Activated CD8-positive, alpha-beta memory T cell treated with anti-CD3 and anti-CD28 coated beads for 4 hours (primary cell): ENCODE measurements around the gene KRT9.
"Not testable (repeated sequence)": the region's sequence is repeated elsewhere in the genome, so short reads cannot be mapped to it uniquely, and the experiment has no call there.

Source experiments
- DNase-seq, 2 donors: peaks; one replicate each; pipeline ENCODE4 v3.0.0-alpha.2; 2020; ENCODE audit warnings: low read depth in 2 of 2

Gene KRT9, protein sequence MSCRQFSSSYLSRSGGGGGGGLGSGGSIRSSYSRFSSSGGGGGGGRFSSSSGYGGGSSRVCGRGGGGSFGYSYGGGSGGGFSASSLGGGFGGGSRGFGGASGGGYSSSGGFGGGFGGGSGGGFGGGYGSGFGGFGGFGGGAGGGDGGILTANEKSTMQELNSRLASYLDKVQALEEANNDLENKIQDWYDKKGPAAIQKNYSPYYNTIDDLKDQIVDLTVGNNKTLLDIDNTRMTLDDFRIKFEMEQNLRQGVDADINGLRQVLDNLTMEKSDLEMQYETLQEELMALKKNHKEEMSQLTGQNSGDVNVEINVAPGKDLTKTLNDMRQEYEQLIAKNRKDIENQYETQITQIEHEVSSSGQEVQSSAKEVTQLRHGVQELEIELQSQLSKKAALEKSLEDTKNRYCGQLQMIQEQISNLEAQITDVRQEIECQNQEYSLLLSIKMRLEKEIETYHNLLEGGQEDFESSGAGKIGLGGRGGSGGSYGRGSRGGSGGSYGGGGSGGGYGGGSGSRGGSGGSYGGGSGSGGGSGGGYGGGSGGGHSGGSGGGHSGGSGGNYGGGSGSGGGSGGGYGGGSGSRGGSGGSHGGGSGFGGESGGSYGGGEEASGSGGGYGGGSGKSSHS

DNA sequence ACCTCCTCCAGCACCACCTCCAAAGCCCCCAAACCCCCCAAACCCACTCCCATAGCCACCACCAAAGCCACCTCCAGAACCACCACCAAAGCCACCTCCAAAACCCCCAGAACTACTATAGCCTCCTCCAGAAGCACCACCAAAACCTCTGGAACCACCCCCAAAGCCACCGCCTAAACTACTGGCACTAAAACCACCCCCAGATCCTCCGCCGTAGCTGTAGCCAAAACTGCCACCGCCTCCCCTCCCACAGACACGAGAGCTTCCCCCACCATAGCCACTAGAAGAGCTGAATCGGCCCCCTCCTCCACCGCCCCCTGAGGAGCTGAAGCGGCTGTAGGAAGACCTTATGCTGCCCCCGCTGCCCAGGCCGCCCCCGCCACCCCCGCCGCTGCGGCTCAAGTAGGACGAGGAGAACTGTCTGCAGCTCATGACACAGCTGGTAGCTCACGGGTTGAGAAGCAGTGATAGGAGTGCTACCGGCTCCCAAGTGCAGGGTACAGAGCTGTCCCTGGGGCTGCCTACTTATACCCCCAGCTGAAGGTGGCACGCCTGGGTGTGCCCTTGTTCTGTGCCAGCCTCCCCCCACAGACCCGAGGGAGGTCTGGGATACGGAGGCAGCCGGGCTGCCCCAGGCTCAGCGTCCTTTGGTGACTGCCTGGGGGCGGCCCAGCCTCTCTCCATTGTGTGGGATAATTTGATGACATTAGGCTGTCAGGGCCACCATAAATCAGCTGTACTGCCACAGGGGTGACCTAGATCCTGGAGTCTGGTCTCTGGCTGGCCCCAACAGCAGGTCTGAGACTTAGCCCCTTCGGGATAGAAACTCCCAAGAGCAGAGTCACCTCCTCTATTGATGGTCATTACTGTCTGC lies at the start of gene KRT9:
Gene KRT9 (minus strand): TSS at position 499 of the 874 bp plus-strand sequence. CDS start 67 bp downstream, at position 432.
- DNase-seq, result no peak

DNA sequence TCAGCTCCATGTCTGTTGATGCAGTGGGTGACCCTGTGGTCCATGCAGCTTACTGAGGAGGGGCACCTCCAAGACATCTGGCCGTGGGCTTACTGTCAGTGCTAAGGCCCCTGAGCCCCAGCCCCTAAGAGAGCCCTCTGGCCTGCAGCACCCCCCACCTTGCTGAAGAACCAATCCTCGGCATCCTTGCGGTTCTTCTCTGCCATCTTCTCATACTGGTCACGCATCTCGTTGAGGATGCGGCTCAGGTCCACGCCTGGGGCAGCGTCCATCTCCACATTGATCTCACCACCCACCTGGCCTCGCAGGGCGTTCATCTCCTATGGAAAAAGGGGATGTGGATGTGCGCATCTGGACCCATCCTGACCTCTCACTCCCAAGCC lies 49.6 kb upstream of the KRT9 start:
- not testable (repeated sequence) for DNase-seq

DNA sequence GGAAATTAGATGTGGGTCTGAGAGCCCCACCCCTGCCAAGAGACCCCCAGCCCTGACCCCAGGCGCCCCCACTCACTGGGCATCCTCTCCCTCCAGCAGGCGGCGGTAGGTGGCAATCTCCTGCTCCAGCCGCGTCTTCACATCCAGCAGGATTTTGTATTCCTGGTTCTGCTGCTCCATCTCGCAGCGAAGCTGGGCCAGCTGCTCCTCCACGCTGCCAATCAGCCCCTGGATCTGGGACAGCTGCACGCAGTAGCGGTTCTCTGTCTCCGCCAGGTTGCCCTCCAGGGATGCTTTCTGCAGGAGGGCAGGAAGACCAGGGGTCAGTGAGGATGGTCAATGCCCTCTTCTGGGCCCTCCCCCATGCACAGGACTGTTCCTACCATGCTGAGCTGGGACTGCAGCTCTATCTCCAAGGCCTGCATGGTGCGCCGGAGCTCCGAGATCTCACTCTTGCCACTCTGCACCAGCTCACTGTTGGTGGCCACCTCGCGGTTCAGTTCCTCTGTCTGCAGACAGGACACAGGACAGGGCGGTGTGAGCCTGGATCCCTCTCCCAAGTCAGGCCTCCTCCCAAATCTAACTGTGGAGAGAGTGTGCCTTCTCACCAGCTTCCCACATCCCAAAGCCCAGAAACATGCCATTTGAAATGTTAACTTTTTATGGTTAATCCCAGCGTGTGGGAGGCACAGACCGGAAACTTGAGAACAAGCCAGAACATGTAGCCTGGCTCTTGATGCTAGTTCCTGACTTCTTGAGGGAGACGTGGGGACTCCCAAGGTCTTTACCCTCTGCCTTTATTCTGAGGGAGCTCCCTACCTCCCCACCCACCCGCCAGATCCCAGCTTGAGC lies 49.0 kb upstream of the KRT9 start:
- no peak for DNase-seq

DNA sequence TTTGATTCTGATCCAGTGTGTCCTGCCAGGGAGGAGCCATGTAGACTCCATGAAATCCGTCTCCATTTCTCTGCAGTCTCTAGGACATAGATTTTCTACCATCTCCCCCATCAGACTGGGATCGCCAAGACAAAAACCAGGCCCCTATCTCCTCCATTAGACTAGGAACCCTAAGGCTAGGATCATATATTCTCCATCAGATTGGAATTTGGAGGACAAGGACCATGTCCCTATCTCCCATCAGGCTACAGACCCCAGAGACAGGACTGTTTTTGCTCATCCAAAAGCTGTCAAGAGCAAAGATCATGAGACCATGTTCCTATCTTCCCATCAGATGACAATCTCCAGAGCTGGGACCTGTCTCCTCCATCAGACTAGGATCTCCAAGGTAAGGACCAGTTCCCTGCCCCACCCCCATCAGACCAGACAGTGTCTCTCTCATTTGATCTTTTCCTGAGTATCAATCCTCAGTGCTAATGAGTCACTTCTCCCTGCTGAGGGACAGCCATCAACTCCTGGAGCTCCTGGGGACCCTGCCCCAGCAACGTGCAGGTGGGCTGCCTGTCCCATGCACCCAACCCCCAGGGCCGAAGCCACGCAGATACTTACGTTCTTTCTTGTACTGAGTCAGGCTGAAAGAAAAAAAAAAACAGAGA lies 48.2 kb upstream of the KRT9 start:
- DNase-seq, result not testable (repeated sequence)

DNA sequence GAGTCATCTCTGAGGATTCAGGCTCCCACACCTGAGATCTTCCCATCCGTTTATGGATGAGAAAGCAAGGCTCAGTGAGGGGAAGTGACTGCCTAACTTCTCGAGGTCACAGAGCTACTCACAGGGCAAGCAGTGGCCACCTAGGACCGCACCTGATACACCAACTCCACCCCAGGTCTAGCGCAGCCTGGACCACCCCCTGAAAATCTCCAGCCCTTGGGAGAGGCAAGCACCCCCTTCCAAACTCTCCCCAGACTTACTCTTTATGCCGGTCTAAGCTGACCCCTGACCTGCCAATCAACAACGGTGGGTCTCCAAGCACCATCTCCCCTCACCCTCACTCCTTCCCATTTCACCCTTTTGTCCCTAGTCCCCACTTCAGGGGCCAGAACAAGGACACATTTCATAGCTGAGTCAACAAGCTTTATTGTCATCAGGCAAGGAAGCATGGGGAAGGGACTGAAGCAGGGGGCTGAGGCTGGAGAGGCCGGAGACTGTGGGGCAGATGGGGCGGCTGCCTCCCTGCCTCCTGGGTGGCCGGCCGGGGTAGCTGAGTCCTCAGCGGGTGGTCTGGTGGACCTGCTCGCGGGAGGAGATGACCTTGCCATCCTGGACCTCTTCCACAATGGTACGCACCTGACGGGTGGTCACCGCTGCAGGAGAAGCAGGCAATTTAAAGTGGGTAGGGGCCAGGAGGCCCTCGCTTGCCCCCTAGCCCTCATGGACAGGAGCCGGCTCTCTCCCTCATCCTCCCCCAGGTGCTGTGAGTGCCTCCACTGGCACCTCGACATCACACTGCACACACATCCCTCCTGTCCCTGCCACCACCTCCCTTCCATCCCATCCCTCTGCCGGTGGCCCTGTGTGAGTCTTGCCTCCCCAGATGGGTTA lies 47.4 kb upstream of the KRT9 start:
- no peak for DNase-seq

DNA sequence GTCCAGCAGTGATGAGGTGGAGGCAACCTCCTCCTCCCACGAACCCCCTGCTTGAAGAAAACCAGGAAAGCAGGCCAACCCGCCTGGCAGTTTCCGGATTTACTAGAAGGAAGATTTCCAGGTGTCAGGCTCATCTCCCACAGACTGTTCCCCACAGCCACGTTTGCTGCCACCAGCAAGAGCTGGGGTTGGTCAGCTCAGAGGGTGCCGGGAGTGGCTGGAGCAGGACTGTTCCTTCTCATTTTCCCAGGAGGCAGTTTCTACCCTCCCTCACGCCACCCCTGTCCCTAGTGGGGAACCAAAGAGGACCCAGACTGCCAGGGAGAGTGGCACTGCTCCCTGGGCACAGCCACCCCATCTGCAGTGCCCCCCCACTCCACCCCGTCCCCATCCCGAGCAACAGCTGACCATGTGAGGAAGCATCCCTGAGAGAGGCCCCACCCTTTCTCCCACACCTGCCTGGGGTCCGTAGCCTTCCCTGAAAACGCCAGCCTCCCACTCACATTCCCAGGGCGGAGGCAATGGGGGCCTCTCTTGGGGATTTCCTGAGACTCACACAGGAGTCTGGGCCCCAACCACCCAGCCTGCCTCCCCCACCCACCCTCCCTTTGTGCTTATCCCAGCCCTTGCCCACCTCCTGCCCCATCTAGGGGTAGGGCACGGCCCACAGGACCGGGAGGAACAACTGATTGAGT lies 46.6 kb upstream of the KRT9 start:
- DNase-seq, result no peak

DNA sequence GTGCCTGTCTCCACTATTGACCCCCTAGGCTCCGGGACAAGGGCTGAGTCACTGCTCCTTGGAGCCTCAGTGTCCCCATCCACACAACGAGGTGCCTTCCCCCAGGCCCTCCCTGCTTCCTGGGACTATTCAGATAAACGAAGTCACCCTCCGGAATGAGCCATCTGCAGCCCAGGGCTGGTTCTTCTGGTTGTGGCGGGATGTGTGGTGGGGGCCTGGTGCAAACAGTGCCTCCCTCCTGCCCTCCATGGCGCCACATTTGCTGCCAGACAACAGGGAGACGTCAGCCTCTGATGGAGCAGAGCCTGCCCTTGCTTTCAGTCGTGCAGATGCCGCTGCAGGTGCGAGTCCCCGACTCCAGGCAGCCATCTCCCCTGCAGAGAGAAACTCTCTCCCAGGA lies 45.8 kb upstream of the KRT9 start:
- DNase-seq, result no peak

DNA sequence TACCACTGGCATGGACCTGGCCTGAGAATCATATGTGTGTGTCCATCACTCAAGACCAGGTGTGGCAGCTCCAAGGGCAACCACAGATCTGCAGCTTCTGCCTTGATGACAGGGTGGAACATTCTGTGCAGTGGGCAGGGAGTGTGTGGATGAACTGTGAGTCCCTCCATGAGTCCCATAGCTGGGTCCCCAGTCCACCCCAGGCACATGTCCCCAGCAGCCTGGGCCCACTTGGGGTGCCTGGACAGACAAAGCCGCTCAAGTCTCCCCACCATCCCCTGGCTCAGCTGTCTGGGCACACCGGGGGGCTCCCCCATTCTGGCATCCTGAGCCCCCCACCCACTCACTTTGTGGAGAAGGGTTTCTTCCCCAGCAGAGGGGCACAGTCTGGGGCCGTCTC lies 45.3 kb upstream of the KRT9 start:
- no peak for DNase-seq

DNA sequence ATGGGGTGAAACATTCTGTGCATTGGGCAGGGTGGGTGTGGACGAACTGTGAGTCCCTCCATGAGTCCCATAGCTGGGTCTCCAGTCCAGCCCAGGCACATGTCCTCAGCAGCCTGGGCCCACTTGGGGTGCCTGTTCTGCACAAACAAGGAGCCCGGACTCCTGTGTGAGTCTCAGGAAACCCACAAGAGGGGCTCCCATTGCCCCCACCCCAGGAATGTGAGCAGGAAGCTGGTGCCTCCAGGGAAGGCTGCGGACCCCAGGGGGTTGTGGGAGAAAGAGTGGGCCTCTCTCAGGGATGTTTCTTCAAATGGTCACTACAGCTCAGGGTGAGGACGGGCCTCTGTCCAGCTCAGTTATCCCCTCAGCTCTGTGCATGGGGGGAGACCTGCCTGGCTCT lies 44.6 kb upstream of the KRT9 start:
- DNase-seq, result not testable (repeated sequence)

DNA sequence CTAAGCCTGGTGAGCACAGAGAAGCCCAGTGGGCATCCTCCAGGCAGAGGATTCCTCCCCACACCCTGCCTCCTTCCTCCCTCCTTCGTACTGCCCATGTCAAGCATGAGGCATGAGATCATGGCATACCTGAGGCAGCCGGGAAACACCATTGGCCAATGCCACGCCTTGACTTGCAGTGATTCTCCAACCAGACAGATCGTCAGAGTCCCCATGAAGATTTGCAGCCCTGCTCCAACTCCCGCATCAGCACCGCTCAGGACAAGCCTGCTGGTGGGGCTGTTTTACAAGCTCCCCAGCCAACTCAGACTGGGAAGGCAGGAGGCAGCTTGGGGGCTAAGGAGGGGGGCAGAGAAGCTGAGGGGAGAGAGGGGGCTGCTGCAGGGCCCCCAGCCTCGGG lies 43.6 kb upstream of the KRT9 start:
- no peak for DNase-seq

DNA sequence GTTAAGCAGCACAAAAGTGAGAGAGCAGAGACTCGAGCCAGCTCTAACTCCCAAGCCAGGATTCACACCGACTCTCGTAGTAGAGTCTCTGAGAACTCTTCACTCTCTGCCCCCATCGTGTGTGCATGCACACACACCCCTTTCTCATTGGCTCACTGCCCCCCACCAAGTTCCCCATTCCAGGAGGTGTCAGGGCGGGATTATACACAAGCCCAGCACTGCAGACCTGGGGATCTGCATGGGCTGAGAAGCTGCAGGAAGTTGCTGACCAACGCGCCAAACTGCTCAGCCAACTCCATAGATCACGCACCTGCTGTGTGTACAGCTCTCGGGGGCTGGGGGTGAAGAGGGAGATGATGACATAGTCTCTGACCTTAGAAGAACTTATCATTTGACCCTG lies 42.9 kb upstream of the KRT9 start:
- not testable (repeated sequence) for DNase-seq

DNA sequence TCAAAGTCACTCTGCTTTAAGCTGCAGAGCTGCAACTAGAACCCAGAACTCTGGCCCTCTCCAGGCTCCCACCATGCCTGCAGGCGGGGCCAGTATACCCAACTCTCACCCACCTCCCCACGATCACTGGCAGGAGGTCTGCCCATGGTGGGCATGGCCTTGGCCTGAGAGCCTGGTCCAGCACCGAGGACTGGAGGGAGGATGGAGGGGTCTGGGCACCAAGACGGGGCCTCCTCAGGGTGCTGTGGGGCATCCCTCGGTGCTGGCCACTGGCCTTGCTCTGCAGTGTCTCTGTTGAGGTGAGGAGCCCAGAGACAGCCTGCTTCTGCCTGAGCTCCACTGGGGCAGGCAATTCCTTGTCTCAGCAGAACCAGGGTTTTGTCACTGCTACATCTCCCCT lies 42.2 kb upstream of the KRT9 start:
- no peak for DNase-seq

DNA sequence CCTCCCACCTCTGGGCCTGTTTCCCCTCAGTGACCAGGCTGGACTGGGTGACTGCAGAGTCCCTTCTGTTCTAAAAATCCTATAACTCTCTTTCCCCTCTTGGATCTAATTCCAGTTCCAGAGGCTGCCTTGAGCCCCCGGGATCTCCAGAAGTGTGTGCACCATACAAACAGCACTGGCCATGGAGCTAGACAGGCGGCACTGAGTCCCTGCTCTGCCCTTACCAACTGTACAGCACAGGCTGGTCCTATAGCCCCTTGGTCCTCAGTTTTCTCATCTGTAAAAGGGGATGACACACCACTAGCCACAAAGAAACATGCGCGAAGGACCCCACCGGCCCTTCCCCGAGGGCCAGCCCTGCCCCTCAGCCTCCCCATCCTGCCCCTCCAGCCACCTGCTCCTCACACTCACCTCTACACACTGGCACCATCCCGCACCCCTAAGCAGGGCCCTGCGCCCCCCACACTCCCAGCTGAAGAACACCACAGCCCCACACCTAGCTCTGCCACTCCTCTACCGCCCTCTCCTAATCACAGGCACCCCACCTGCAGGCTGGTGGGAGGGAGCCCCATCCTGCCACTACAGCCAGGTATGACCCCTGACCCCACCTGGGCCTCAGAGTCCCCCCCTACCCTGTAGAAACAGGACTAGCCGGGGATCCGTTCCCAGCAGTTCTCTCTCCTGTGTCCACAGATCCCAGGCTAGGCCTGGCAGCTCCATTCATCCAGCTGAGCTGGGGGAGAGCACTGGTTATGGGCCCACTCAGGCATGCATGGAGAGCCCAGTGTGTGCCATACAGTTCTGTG lies 41.6 kb upstream of the KRT9 start:
- DNase-seq, result no peak

DNA sequence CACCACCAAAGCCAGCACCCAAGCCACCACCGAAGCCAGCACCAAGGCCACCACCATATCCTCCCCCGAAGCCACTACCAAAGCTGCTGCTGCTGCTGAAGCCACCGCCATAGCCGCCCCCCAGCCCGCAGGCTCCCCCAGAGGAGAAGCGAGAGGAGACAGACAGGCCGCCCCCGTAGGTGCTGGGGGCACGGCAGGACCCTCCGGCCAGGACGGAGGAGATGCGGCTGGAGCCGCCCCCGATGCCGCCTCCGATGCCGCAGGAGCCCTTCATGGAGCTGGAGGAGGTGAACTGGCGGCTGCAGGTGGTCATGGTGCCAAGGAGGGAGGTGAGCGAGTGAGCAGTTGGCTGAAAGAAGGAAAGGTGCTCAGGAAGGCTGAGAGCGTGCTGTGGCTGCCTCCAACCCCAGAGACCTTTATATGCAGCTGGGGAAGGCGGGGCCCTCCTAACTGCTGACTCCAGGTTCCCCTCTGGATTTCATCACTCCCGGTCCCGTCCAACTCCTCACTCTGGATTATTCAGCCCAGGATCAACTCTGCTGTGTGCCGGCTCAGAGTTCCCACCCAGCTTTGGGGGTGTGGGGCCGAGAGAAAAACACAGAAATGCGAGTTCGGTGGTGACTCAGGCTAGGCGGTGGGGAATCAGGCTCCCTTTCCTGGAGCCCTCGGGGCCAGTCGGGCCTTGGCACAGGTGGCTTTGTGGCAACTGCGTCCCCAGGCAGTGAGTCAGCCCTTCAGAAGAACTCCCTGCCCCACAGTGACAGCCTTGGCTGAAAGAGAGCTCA lies 40.7 kb upstream of the KRT9 start, which contains the start of gene KRT16:
Gene KRT16 (minus strand): TSS at position 392 of the 785 bp plus-strand sequence. CDS start 79 bp downstream, at position 313.
- not testable (repeated sequence) for DNase-seq

DNA sequence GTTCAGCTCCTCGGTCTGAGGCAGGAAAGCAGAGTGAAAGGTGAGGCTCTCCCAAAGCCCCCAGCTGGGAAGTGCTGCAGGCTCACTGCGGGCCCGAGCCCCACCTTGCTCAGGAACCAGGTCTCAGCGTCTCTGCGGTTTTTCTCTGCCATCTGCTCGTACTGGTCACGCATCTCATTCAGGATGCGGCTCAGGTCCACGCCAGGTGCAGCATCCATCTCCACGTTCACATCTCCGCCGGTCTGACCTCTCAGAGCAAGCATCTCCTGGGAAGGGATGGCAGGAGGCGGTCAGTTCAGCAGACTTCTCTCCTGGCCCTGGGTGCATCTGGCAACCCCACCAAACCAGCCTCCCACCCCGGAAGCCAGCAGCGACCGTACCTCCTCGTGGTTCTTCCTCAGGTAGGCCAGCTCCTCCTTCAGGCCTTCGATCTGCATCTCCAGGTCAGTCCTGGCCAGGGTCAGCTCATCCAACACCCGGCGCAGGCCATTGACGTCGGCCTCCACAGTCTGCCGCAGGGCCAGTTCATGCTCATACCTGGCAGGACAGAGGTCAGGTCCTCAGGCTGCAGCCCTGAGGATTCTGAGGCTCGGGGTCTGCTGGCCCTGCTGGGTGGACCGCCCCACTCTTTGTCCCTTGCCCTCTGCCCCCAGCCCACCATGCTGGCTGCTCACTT lies 39.2 kb upstream of the KRT9 start:
- DNase-seq, result no peak

DNA sequence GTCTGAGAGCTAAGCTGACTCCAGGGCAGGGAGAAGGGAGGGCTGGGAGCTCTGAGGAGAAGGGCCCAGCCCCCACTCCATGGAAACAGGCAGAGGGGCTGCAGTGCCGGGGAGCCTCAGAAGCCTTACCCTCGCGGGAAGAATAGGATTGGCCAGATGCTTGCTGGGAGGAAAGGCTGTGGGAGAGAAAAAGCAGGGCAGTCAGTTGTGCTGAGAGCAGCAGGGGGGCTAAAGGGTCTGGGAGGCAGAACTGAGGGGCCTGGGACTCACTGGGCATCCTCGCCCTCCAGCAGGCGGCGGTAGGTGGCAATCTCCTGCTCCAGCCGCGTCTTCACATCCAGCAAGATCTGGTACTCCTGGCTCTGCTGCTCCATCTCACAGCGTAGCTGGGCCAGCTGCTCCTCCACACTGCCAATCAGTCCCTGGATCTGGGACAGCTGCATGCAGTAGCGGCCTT lies 38.2 kb upstream of the KRT9 start:
- not testable (repeated sequence) for DNase-seq

DNA sequence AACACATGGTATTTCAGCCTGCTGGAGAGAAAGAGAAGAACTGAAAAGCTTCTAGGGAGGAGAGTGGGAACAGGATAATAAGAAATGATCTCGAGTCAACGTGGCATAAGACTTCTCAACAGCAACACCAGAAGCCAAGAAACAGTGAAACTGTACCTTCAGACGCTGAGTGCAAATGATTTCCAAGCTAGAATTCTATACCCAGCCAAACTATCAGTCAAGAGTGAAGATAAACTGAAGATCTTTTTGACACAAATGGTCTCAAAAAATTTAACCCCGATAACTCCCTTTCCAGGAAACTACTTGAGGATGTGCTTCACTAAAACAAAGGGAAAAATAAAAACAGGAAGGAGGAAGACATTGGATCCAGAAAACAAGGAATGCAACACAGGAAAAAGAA lies 35.1 kb upstream of the KRT9 start:
- not testable (repeated sequence) for DNase-seq
